Measurements from ENCODE around the gene CFAP54.

- TF ChIP-seq, protein P1, sequence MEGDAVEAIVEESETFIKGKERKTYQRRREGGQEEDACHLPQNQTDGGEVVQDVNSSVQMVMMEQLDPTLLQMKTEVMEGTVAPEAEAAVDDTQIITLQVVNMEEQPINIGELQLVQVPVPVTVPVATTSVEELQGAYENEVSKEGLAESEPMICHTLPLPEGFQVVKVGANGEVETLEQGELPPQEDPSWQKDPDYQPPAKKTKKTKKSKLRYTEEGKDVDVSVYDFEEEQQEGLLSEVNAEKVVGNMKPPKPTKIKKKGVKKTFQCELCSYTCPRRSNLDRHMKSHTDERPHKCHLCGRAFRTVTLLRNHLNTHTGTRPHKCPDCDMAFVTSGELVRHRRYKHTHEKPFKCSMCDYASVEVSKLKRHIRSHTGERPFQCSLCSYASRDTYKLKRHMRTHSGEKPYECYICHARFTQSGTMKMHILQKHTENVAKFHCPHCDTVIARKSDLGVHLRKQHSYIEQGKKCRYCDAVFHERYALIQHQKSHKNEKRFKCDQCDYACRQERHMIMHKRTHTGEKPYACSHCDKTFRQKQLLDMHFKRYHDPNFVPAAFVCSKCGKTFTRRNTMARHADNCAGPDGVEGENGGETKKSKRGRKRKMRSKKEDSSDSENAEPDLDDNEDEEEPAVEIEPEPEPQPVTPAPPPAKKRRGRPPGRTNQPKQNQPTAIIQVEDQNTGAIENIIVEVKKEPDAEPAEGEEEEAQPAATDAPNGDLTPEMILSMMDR (IDR thresholded peaks at IDR 0.05; ENCODE audit: insufficient read depth, low read depth, low read length) = no peak
- TF ChIP-seq EZH2 (IDR thresholded peaks at IDR 0.05; ENCODE audit: insufficient read depth, low read length) = no peak
Measured at GRCh38 chr12:96751626-96752025, 262.2 kb downstream of the CFAP54 start.
